RWPE1 (cell line): ENCODE data around the gene ALS2CL.

Experiments used
- CTCF ChIA-PET: fragments of 350-600 bp; sonication (Branson Sonifier 250); formaldehyde crosslinking; extraction: SDS; loops from one replicate; lab custom pipeline; 2021; lab: Yijun Ruan, JAX
- POLR2A ChIA-PET: fragments of 400-600 bp; formaldehyde crosslinking; extraction: SDS; loops from one replicate; lab custom pipeline; 2020; ENCODE audit warnings: antibody characterized with exemption; ENCODE audit not compliant: low non-redundant PET; lab: Yijun Ruan, JAX
- DNase-seq: peaks from one replicate; pipeline ENCODE4 v3.0.0; 2012; ENCODE audit warnings: low spot score
- H3K27ac ChIP-seq: fragments of 450-650 bp; 2 replicates; pipeline ENCODE4 v1.5.1; 2017
- CTCF ChIP-seq: fragments of 450-650 bp; conservative IDR thresholded peaks from 2 replicates; pipeline ENCODE4 v1.5.1; 2017; ENCODE audit warnings: low read depth, mild to moderate bottlenecking

ALS2CL gene

GRCh38 chr3:46699676-46700523 lies 6.4 kb upstream of the ALS2CL start:
- ChIA-PET POLR2A (no interaction called here), CTCF (no interaction called here)
- DNase-seq: no peak
- TF ChIP-seq CTCF: no peak
- no peak overlapping the region for H3K27ac ChIP-seq

DNA sequence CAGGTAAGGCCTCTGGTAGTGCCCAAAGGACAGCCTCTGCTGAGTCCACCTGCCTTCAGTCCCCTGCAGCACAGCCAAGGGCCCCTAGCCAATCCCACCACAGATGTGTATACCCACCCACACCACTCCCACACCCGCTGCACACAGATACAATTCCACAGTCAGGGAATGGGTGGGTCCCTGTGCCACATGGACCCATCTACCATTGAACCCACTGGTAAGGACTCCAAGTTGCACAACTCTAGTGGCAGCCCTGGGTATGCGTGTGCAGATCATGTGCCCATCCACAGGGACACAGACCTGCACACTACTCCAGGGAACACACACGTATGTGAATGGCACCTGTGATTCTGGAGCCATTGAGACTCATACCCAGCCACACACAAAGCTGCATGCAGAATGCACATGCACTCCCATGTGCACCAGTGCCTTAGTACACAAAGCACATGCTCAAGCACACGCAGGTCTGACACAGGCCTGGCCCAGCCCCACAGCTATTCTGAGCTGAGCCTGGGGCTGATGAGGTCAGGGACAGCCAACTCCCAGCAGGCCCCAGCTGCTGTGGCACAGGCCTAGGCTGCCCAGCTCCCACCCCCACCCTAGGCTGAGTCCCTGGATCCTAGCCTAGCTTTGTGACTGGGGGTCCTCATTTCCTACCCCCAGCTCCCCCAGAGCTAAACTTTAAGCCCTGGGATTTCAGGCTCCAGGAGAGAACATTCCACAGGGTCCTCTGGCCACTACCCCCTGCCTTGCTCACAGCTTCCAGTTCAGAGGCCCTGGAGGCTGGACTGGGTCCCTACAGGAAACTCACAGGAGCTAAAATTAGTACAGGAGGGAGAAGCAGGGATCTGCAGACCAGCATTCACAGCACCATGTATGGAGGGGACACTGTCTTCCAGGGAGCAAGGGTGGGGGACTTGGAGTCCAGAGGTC lies 2.7 kb upstream of the ALS2CL start:
- TF ChIP-seq CTCF: no peak
- ChIA-PET CTCF (interaction anchor here (0.5 to 0.6 kb wide), 2 partner anchors 21 to 155 kb away, joined by 3 to 5 read pairs; no protein-coding TSS in a partner anchor), POLR2A (no interaction called here)
- peak overlapping the region; percentile 100 for H3K27ac ChIP-seq
- no peak for DNase-seq

GRCh38 chr3:46695177-46695961 lies 1.9 kb upstream of the ALS2CL start:
- TF ChIP-seq CTCF: no peak
- peak overlapping the region; percentile 100 for H3K27ac ChIP-seq
- no peak for DNase-seq
- POLR2A ChIA-PET: no interaction called here
- CTCF ChIA-PET: no interaction called here

GRCh38 chr3:46694520-46694919 lies 1.0 kb upstream of the ALS2CL start:
- H3K27ac ChIP-seq: peak overlapping the region; percentile 100
- no peak for TF ChIP-seq CTCF
- ChIA-PET CTCF (interaction anchor here (0.6 kb wide), 1 partner anchor 188 kb away, joined by 4 read pairs; no protein-coding TSS in a partner anchor), POLR2A (no interaction called here)
- DNase-seq: no peak

- CTCF ChIA-PET: interaction anchor here (0.5 kb wide), 1 partner anchor 544 kb away, joined by 3 read pairs; no protein-coding TSS in a partner anchor
- POLR2A ChIA-PET: interaction anchor here (0.6 to 1.3 kb wide), 2 partner anchors 9 to 412 kb away, joined by 3 to 4 read pairs; no protein-coding TSS in a partner anchor
- DNase-seq: no peak
- peak overlapping the region; percentile 100 for H3K27ac ChIP-seq
- TF ChIP-seq CTCF: no peak
Measured at GRCh38 chr3:46693892-46694226, 380 bp upstream of the ALS2CL start.
